Esophagus muscularis mucosa (tissue), 4 donors: Measurements from ENCODE around the gene CLIC5. TPM values are rescaled to one million over a fixed set of nuclear protein-coding genes. Genes with fewer than 3 reads are reported as not detected.

Experiments used
- DNase-seq: peaks from one replicate; pipeline ENCODE4 v3.0.0-alpha.2; 2017; ENCODE audit errors: extremely low spot score
- H3K27ac ChIP-seq, 4 donors: fragments of 200-600 bp; sonication (generic); replicated peaks in 1 of 4; 1 replicate in 3 of 4; 2 replicates in 1 of 4; pipeline ENCODE4 v1.5.1; 2016 to 2019; ENCODE audit warnings: mild to moderate bottlenecking in 1 of 4
- H3K27me3 ChIP-seq, 4 donors: fragments of 200-600 bp; sonication (generic); one replicate each; pipeline versions ENCODE4 v1.5.1 to v1.6.0; 2016 to 2019
- H3K36me3 ChIP-seq, 4 donors: fragments of 200-600 bp; sonication (generic); one replicate each; pipeline ENCODE4 v1.5.1; 2016 to 2019
- H3K4me1 ChIP-seq, 4 donors: fragments of 200-600 bp; sonication (generic); one replicate each; pipeline ENCODE4 v1.5.1; 2016 to 2019
- H3K4me3 ChIP-seq, 4 donors: fragments of 200-600 bp; sonication (generic); 1 replicate in 2 of 4; 2 replicates in 2 of 4; pipeline ENCODE4 v1.5.1; 2016 to 2019; ENCODE audit warnings: mild to moderate bottlenecking in 4 of 4, moderate library complexity in 1 of 4
- H3K9me3 ChIP-seq, 4 donors: fragments of 200-600 bp; sonication (generic); 1 replicate in 3 of 4; 2 replicates in 1 of 4; pipeline ENCODE4 v1.5.1; 2016 to 2019
- CTCF ChIP-seq, 3 experiments: fragments of 200-600 bp in 2 of 3; fragments of 450-650 bp in 1 of 3; sonication (generic) in 2 of 3; IDR thresholded peaks; one replicate each; pipeline ENCODE4 v1.5.1; 2017 to 2019; ENCODE audit warnings: antibody characterized with exemption in 3 of 3, mild to moderate bottlenecking in 2 of 3, moderate library complexity in 1 of 3
- EP300 ChIP-seq: sonication (generic); formaldehyde crosslinking; IDR thresholded peaks from one replicate; pipeline ENCODE4 v1.6.1; 2017; ENCODE audit warnings: antibody characterized with exemption
- POLR2A ChIP-seq: fragments of 450-650 bp; IDR thresholded peaks from one replicate; pipeline ENCODE4 v1.6.1; 2017; ENCODE audit warnings: antibody characterized with exemption, moderate library complexity, mild to moderate bottlenecking, low read depth
- POLR2AphosphoS5 ChIP-seq, 2 donors: sonication (generic); formaldehyde crosslinking; IDR thresholded peaks; one replicate each; pipeline ENCODE4 v1.6.1; 2017; ENCODE audit warnings: antibody characterized with exemption in 2 of 2
- WGBS: methylation state at CpG from one replicate; pipeline ENCODE4 v1.1.5; 2018; 5-methylcytosine and 5-hydroxymethylcytosine counted together
- intact Hi-C: fragments of 100-400 bp; cut with DNase I; formaldehyde crosslinking; loops from one replicate; pipeline ENCODE4 v1.15.1; 2023
- total RNA-seq, 4 donors: library from RNA; depleted of rRNA; stranded (reverse); fragments of >200 nt; gene quantifications; one replicate each; pipeline versions ENCODE4 v1.1.0 to v1.2.1, GENCODE V29; 2016

CLIC5 gene
- total RNA-seq, 4 donors from 2014 or later = 5.3 to 7.2 (median 6.3) TPM

DNA sequence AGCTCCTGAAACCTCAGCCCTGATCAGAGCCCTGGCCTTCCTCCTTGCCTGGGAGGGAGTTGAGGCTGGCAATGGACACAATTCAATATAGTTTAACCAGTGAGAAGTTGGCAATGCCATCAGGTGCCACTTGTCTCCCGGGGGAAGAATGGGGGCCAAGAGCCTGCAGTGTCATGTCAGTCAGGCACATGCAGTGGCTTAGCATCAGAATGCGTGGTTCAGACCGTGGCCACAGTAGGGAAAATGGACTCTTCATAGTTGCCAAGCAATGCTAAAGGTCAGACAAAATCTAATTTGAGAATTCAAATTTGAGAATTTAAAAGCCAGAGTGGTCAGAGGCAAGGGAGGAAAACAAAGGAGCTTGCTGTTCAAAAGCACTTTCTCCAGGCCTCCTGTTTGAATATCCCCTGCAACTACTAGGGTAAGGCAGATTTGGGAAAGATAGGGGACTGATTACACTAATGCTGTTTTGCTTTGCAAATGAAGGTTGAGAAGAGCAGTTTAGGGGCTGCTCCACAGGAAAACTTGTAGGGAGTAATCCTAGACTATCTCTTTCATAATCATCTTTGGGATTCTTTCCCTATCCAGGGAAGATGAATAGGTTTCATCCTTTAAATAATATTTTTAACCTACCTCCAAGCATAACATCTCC is 33.1 kb upstream of the CLIC5 start:
- no peaks in the 10 kb centered on the region for H3K27me3 ChIP-seq
- TF ChIP-seq POLR2A (no peak), POLR2AphosphoS5 (IDR thresholded peaks at IDR 0.05) (no peak), CTCF (IDR thresholded peaks at IDR 0.05) (no peak), EP300 (no peak)
- peak; percentile 55 for DNase-seq
- intact Hi-C loops = no loop called here
- peaks cover 0 to 35% (median 18%) of the 10 kb centered on the region in 4 donors for H3K4me1 ChIP-seq
- WGBS = 83% methylated on average over 3 of the region's 3 CpGs
- H3K4me3 ChIP-seq = no peak overlapping the region
- no peaks in the 10 kb centered on the region for H3K36me3 ChIP-seq
- no peaks in the 10 kb centered on the region for H3K9me3 ChIP-seq
- H3K27ac ChIP-seq = no peak overlapping the region

- TF ChIP-seq POLR2A (no peak), CTCF (IDR thresholded peaks at IDR 0.05) (no peak), EP300 (no peak), POLR2AphosphoS5 (IDR thresholded peaks at IDR 0.05) (no peak)
- Histone ChIP-seq H3K27ac (no peak overlapping the region), H3K36me3 (no peaks in the 10 kb centered on the region), H3K4me3 (no peak overlapping the region), H3K4me1 (peaks cover 0 to 24% (median 17%) of the 10 kb centered on the region in 4 donors), H3K27me3 (no peaks in the 10 kb centered on the region), H3K9me3 (no peaks in the 10 kb centered on the region)
- WGBS = 79% methylated on average over 5 of the region's 5 CpGs
- peak; percentile 8 for DNase-seq
- intact Hi-C loops = no loop called here
These were observed 31.0 kb upstream of the CLIC5 start for GRCh38 chr6:46046558-46047174.

GRCh38 chr6:46044881-46045617 is 29.4 kb upstream of the CLIC5 start:
- TF ChIP-seq POLR2AphosphoS5 (IDR thresholded peaks at IDR 0.05) (peak; percentile 15 to 43), EP300 (no peak)
- intact Hi-C loops = no loop called here
- WGBS = 46% methylated on average over 5 of the region's 5 CpGs

GRCh38 chr6:46042355-46042999 is 26.8 kb upstream of the CLIC5 start:
- no peaks in the 10 kb centered on the region for H3K36me3 ChIP-seq
- H3K27me3 ChIP-seq = no peaks in the 10 kb centered on the region
- H3K9me3 ChIP-seq = no peaks in the 10 kb centered on the region
- DNase-seq = peak; percentile 68
- intact Hi-C loops = no loop called here
- no peak for TF ChIP-seq POLR2A
- TF ChIP-seq CTCF (IDR thresholded peaks at IDR 0.05) = peak; percentile 12 to 43 (median 13)
- WGBS = 67% methylated on average over 5 of the region's 5 CpGs
- H3K4me1 ChIP-seq = peaks cover 0 to 21% (median 17%) of the 10 kb centered on the region in 4 donors
- no peak overlapping the region for H3K27ac ChIP-seq
- no peak overlapping the region for H3K4me3 ChIP-seq

More at GRCh38 chr6:46044881-46045617, 29.4 kb upstream of the CLIC5 start:
- no peaks in the 10 kb centered on the region for H3K27me3 ChIP-seq
- H3K36me3 ChIP-seq = no peaks in the 10 kb centered on the region
- no peaks in the 10 kb centered on the region for H3K9me3 ChIP-seq
- H3K4me3 ChIP-seq = no peak overlapping the region
- DNase-seq = peak; percentile 89
- peaks cover 0 to 23% (median 16%) of the 10 kb centered on the region in 4 donors for H3K4me1 ChIP-seq
- H3K27ac ChIP-seq = peak overlapping the region in 3 of 4 donors; percentile 15 to 49 (median 35)

GRCh38 chr6:46040288-46040687 is 24.6 kb upstream of the CLIC5 start:
- TF ChIP-seq CTCF (IDR thresholded peaks at IDR 0.05) (no peak), POLR2A (no peak), EP300 (no peak), POLR2AphosphoS5 (IDR thresholded peaks at IDR 0.05) (no peak)
- intact Hi-C loops = no loop called here

More at GRCh38 chr6:46040288-46040687, 24.6 kb upstream of the CLIC5 start:
- no peak for DNase-seq
- Histone ChIP-seq H3K9me3 (no peaks in the 10 kb centered on the region), H3K27me3 (no peaks in the 10 kb centered on the region), H3K4me1 (peaks cover 0 to 21% (median 15%) of the 10 kb centered on the region in 4 donors), H3K27ac (no peak overlapping the region), H3K4me3 (no peak overlapping the region), H3K36me3 (no peaks in the 10 kb centered on the region)
- WGBS = 97% methylated on average over 7 of the region's 7 CpGs
